HCT116 (cell line): ENCODE data around the gene FRY. TPM values are rescaled to one million over a fixed set of nuclear protein-coding genes. Genes with fewer than 3 reads are reported as not detected.

ENCODE experiments used
- ATAC-seq: fragments of 200-7000 bp; cut with Tn5 transposase; 2 replicates; pipeline ENCODE4 v1.9.1; 2020; ENCODE audit warnings: mild to moderate bottlenecking, moderate library complexity
- BruUV-seq: library from RNA; stranded (reverse); fragments of 400-500 nt; replicated peaks from 2 replicates; lab custom pipeline; 2021; lab: Mats Ljungman, UMichigan
- CTCF ChIA-PET: fragments of 300-600 bp; sonication (Branson Sonifier 250); formaldehyde crosslinking; loops from one replicate; lab custom pipeline; 2021; ENCODE audit warnings: antibody characterized with exemption; lab: Charles Lee
- POLR2A ChIA-PET: fragments of 300-600, 350-600 bp; sonication (Branson Sonifier 250); formaldehyde crosslinking; loops from one replicate; lab custom pipeline; 2021; ENCODE audit warnings: antibody characterized with exemption; lab: Charles Lee
- RAD21 ChIA-PET, 2 experiments: fragments of 300-600 bp; sonication (Branson Sonifier 250); formaldehyde crosslinking; loops; one replicate each; lab custom pipeline; 2023; ENCODE audit warnings: low total read pairs in 2 of 2; ENCODE audit not compliant: uncharacterized antibody in 2 of 2, unreplicated experiment in 2 of 2, low non-redundant PET in 1 of 2; lab: Charles Lee
- DNase-seq: peaks from one replicate; pipeline ENCODE4 v3.0.0-alpha.2; 2010; ENCODE audit warnings: low read depth, low spot score
- H2AFZ ChIP-seq: fragments of 200-600 bp; shearing (Covaris generic), sonication (generic); 2 replicates; pipeline ENCODE4 v1.6.1; 2017; ENCODE audit warnings: low read depth, mixed run types, mixed read lengths, antibody characterized with exemption, low read length; ENCODE audit not compliant: poor library complexity, severe bottlenecking
- H3K27ac ChIP-seq: 2 replicates; pipeline ENCODE4 v1.5.1; 2012; ENCODE audit warnings: low read depth, low read length
- H3K27me3 ChIP-seq: fragments of 200-600 bp; sonication (generic); 2 replicates; pipeline ENCODE4 v1.6.1; 2016; ENCODE audit warnings: mixed run types, low read length, mixed read lengths; ENCODE audit not compliant: insufficient read depth
- H3K36me3 ChIP-seq, 2 experiments: fragments of 200-500 bp in 1 of 2; fragments of 200-600 bp in 1 of 2; sonication (Bioruptor generic) in 1 of 2; sonication (generic) in 1 of 2; 2 replicates each; pipeline versions ENCODE4 v1.5.1 to v1.6.1; 2014 to 2016; ENCODE audit warnings: low read length in 2 of 2, inconsistent platforms in 1 of 2, mixed read lengths in 1 of 2, mixed run types in 1 of 2; ENCODE audit not compliant: insufficient read depth in 2 of 2, control insufficient read depth in 1 of 2
- H3K4me1 ChIP-seq, 2 experiments: fragments of 200-600 bp in 1 of 2; sonication (generic) in 1 of 2; 2 replicates each; pipeline versions ENCODE4 v1.5.1 to v1.6.1; 2012 to 2017; ENCODE audit warnings: low read length in 2 of 2, inconsistent platforms in 1 of 2, mild to moderate bottlenecking in 1 of 2, mixed read lengths in 1 of 2, mixed run types in 1 of 2, moderate library complexity in 1 of 2; ENCODE audit not compliant: insufficient read depth in 2 of 2, control insufficient read depth in 1 of 2
- H3K4me2 ChIP-seq: fragments of 200-600 bp; sonication (generic); 2 replicates; pipeline ENCODE4 v1.6.1; 2017; ENCODE audit warnings: mixed run types, low read length, mixed read lengths
- H3K4me3 ChIP-seq, 2 experiments: fragments of 200-600 bp in 1 of 2; sonication (generic) in 1 of 2; replicated peaks in 1 of 2; 2 replicates each; pipeline ENCODE4 v1.5.1; 2011 to 2016; ENCODE audit warnings: low read length in 2 of 2, control low read depth in 1 of 2, low read depth in 1 of 2, mild to moderate bottlenecking in 1 of 2, mixed read lengths in 1 of 2, mixed run types in 1 of 2
- H3K79me2 ChIP-seq: fragments of 200-600 bp; sonication (generic); 2 replicates; pipeline ENCODE4 v1.6.1; 2017; ENCODE audit warnings: mild to moderate bottlenecking, mixed run types, low read length, moderate library complexity, mixed read lengths; ENCODE audit not compliant: insufficient read depth
- H3K9ac ChIP-seq: fragments of 200-600 bp; sonication (generic); 2 replicates; pipeline ENCODE4 v1.6.1; 2016; ENCODE audit warnings: low read length, mixed read lengths
- H3K9me2 ChIP-seq: fragments of 200-600 bp; sonication (generic), shearing (Covaris generic); 2 replicates; pipeline ENCODE4 v1.6.1; 2017; ENCODE audit warnings: mixed run types, mild to moderate bottlenecking, moderate library complexity; ENCODE audit not compliant: insufficient read depth
- H3K9me3 ChIP-seq, 2 experiments: fragments of 200-500 bp in 1 of 2; fragments of 200-600 bp in 1 of 2; sonication (Bioruptor generic) in 1 of 2; sonication (generic) in 1 of 2; 2 replicates each; pipeline ENCODE4 v1.6.1; 2014 to 2017; ENCODE audit warnings: low read length in 2 of 2, mixed read lengths in 2 of 2, inconsistent platforms in 1 of 2, low read depth in 1 of 2, mild to moderate bottlenecking in 1 of 2, mixed run types in 1 of 2, moderate library complexity in 1 of 2; ENCODE audit not compliant: control insufficient read depth in 1 of 2, insufficient read depth in 1 of 2
- H4K20me1 ChIP-seq: fragments of 200-600 bp; sonication (generic), shearing (Covaris generic); 2 replicates; pipeline ENCODE4 v1.6.1; 2017; ENCODE audit warnings: mixed run types, mild to moderate bottlenecking, moderate library complexity; ENCODE audit not compliant: insufficient read depth
- CBX3 ChIP-seq: IDR thresholded peaks from 2 replicates; pipeline ENCODE4 v1.6.1; 2012; ENCODE audit warnings: low read depth
- CTCF ChIP-seq, 3 experiments: fragments of 200-600 bp in 1 of 3; sonication (generic) in 1 of 3; IDR thresholded peaks in 2 of 3; conservative IDR thresholded peaks in 1 of 3; 2 replicates each; pipeline ENCODE4 v1.5.1; 2012 to 2017; ENCODE audit warnings: low read depth in 2 of 3, low read length in 2 of 3, antibody characterized with exemption in 1 of 3, borderline replicate concordance in 1 of 3, control low read depth in 1 of 3, mild to moderate bottlenecking in 1 of 3, mixed read lengths in 1 of 3, mixed run types in 1 of 3, moderate library complexity in 1 of 3; ENCODE audit not compliant: insufficient read depth in 1 of 3
- ELF1 ChIP-seq: IDR thresholded peaks from 2 replicates; pipeline ENCODE4 v1.6.1; 2012; ENCODE audit warnings: low read depth, borderline replicate concordance
- JUND ChIP-seq: IDR thresholded peaks from 2 replicates; pipeline ENCODE4 v1.6.1; 2012
- RAD21 ChIP-seq: IDR thresholded peaks from 2 replicates; pipeline ENCODE4 v1.6.1; 2012; ENCODE audit warnings: low read depth, mild to moderate bottlenecking
- SIN3A ChIP-seq: IDR thresholded peaks from 2 replicates; pipeline ENCODE4 v1.6.1; 2012; ENCODE audit warnings: low read depth
- YY1 ChIP-seq: IDR thresholded peaks from 2 replicates; pipeline ENCODE4 v1.6.1; 2011; ENCODE audit warnings: low read length, low read depth, moderate library complexity, mild to moderate bottlenecking; ENCODE audit not compliant: insufficient replicate concordance; ENCODE audit errors: extremely low read depth
- intact Hi-C: fragments of 100-400 bp; cut with micrococcal nuclease; formaldehyde crosslinking; loops from 2 replicates; pipeline ENCODE4 v1.10.0; 2022
- total RNA-seq: library from RNA; stranded (reverse); gene quantifications from one replicate; pipeline ENCODE4 v1.2.1, GENCODE V29; 2021; ENCODE audit not compliant: unreplicated experiment

FRY gene
- total RNA-seq, 1 experiment from 2014 or later, result 1.4 TPM

- H3K27ac ChIP-seq, result no peak overlapping the region
- peak overlapping the region; percentile 39 for H3K4me2 ChIP-seq
- peaks cover 0 to 4% of the 10 kb centered on the region in 2 experiments; a peak in 1 of 4 replicates for H3K4me1 ChIP-seq
- TF ChIP-seq RAD21 (peak; percentile 46), SIN3A (no peak), CBX3 (peak; percentile 80; the same call in 1 of the 2 replicates), YY1 (peak; percentile 90), JUND (no peak), CTCF (IDR thresholded peaks at IDR 0.05 in 2 of 3, conservative IDR thresholded peaks at IDR 0.05 in 1 of 3; ENCODE audit: borderline replicate concordance in 1 of 3, insufficient read depth in 1 of 3, low read depth in 2 of 3, low read length in 2 of 3) (peak; percentile 47 to 96 (median 84)), ELF1 (peak; percentile 50; the same call in 1 of the 2 replicates)
- TF ChIP-seq, all 23 proteins: peak for 5
- Histone ChIP-seq H3K36me3 (no peaks in the 10 kb centered on the region), H2AFZ (peak overlapping the region; percentile 95), H3K27me3 (no peaks in the 10 kb centered on the region), H3K9me3 (no peaks in the 10 kb centered on the region), H3K4me3 (no peak overlapping the region), H4K20me1 (no peaks in the 10 kb centered on the region), H3K9ac (no peak overlapping the region), H3K79me2 (no peaks in the 10 kb centered on the region), H3K9me2 (no peaks in the 10 kb centered on the region)
- RAD21 ChIA-PET, result interaction anchor here (0.8 to 1.9 kb wide), 1 partner anchor 255 kb away, joined by 4 read pairs; no protein-coding TSS in a partner anchor
- no TSS peak for BruUV-seq
- ATAC-seq, result peak; percentile 100
- POLR2A ChIA-PET, result interaction anchor here (0.5 to 1.3 kb wide), 2 partner anchors 10 to 328 kb away, joined by 3 read pairs; no protein-coding TSS in a partner anchor
- intact Hi-C loops, result no loop called here
- peak; percentile 75 for DNase-seq
- CTCF ChIA-PET, result interaction anchor here (0.6 to 2.8 kb wide), 23 partner anchors 8 to 416 kb away, joined by 3 to 38 read pairs (median 4); partner anchors contain the start of genes BRCA2, FRY and ZAR1L
These were observed 133.2 kb downstream of the FRY start for GRCh38 chr13:32164622-32165268.
